Colonic mucosa (tissue), 4 donors: ENCODE measurements around the gene PRKAG2. TPM values are rescaled to one million over a fixed set of nuclear protein-coding genes. Genes with fewer than 3 reads are reported as not detected.

Source experiments
- DNase-seq: peaks from one replicate; pipeline ENCODE4 v3.0.0-alpha.2; 2020
- H3K27ac ChIP-seq: fragments of 200-600 bp; one replicate; pipeline ENCODE4 v1.8.0; 2021
- H3K27me3 ChIP-seq: fragments of 200-600 bp; one replicate; pipeline ENCODE4 v1.8.0; 2021
- H3K36me3 ChIP-seq: fragments of 200-600 bp; one replicate; pipeline ENCODE4 v1.8.0; 2021
- H3K4me1 ChIP-seq: fragments of 200-600 bp; one replicate; pipeline ENCODE4 v1.8.0; 2021; ENCODE audit warnings: mild to moderate bottlenecking
- H3K4me3 ChIP-seq: fragments of 200-600 bp; one replicate; pipeline ENCODE4 v1.8.0; 2021
- H3K9ac ChIP-seq, 2 donors: one replicate each; pipeline ENCODE4 v1.7.0; 2013; ENCODE audit warnings: control low read depth in 2 of 2, low read depth in 2 of 2, low read length in 2 of 2
- H3K9me3 ChIP-seq: fragments of 200-600 bp; one replicate; pipeline ENCODE4 v1.8.0; 2021
- intact Hi-C: fragments of 100-400 bp; cut with DNase I; formaldehyde crosslinking; loops from one replicate; pipeline ENCODE4 v1.14.1; 2022
- total RNA-seq, 2 donors: library from RNA; stranded (reverse); fragmentation: NEBNext Ultra II Directional in 1 of 2; extraction: Animal tissue kit (Norgen Biotek cat#: 25700) in 1 of 2; gene quantifications; one replicate each; pipeline ENCODE4 v1.2.1, GENCODE V29; 2021
- TF ChIP-seq, protein P1 (sequence below): fragments of 200-600 bp; IDR thresholded peaks from one replicate; pipeline ENCODE4 v1.8.0; 2022; ENCODE audit warnings: antibody characterized with exemption, mild to moderate bottlenecking
- donor health status: healthy.
- donor health status: DM: no; HTN: no; CAD: no.
- donor health status: DM: no; HTN: no; CAD: no.

The PRKAG2 gene
- total RNA-seq, 2 donors from 2014 or later, result 36.3 to 42.0 TPM

DNA sequence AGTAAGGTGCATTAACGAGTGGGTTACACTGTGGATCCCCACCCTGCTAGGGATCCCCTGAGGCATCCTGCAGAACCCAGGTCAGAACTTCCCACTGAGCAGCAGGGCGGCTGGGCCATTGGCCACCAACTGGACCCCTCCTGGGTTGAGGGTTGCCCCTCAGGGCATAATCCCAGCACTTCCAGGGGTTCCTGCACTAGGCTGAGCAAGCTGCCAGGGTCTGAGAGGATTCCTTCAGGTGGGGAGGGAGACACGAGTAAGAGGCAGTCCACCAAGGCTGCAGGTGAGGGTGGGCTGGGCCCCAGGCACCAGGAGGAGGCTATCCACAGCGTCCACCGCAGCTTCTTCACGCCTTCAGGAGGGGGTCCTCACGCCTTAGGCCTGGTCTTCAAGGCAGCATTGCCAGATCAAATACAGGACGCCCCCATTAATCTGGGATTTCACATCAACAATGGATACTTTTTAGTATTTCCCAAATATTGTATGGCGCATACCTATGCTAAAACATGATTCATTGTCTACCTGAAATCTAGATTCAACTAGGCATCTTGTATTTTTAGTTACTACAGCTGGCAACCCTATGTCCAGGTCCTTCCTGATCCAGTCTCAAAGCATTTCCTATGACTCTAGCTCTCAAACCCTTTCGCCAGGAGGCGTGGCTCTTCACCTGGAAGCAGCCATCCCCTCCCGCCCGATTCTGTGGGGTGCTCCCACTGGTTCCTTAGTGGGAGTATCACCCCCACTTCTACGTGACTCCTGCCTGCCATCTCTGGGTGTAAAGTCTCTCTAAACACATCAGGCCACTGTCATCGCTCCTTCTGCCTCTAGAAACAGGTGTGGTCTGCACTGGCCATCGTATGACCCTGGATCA lies 4.1 kb downstream of the PRKAG2 start:
- intact Hi-C loops, result no loop called here
- H3K4me1 ChIP-seq, result peaks cover 7% of the 10 kb centered on the region
- no peak for DNase-seq

DNA sequence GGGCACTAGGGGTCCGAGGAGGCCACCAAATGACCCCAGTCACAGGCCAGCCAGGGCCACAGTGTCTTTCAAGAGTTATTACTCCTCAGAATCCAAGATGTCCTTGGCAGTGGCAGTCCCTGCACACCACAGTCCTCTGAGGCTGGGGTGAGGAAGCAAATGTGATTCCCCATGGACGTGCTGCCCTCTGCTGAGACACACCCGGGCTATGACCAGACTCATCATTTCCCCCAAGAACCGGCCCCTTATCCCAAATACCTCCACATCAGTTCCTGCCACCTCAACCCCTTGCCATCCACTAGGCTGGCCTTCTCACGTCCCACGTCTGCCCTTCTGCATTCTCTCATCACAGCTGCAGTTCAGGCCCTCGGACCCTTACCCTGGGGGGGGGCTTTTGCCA lies 5.0 kb downstream of the PRKAG2 start:
- intact Hi-C loops, result no loop called here
- DNase-seq, result no peak
- Histone ChIP-seq H3K27me3 (no peaks in the 10 kb centered on the region), H3K4me3 (no peak overlapping the region), H3K9me3 (no peaks in the 10 kb centered on the region), H3K9ac (no peak overlapping the region), H3K36me3 (no peaks in the 10 kb centered on the region), H3K27ac (no peak overlapping the region), H3K4me1 (peaks cover 7% of the 10 kb centered on the region)
- TF ChIP-seq, protein P1, sequence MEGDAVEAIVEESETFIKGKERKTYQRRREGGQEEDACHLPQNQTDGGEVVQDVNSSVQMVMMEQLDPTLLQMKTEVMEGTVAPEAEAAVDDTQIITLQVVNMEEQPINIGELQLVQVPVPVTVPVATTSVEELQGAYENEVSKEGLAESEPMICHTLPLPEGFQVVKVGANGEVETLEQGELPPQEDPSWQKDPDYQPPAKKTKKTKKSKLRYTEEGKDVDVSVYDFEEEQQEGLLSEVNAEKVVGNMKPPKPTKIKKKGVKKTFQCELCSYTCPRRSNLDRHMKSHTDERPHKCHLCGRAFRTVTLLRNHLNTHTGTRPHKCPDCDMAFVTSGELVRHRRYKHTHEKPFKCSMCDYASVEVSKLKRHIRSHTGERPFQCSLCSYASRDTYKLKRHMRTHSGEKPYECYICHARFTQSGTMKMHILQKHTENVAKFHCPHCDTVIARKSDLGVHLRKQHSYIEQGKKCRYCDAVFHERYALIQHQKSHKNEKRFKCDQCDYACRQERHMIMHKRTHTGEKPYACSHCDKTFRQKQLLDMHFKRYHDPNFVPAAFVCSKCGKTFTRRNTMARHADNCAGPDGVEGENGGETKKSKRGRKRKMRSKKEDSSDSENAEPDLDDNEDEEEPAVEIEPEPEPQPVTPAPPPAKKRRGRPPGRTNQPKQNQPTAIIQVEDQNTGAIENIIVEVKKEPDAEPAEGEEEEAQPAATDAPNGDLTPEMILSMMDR, result no peak

More for the DNA sequence above, 4.1 kb downstream of the PRKAG2 start:
- H3K27me3 ChIP-seq, result no peaks in the 10 kb centered on the region
- no peaks in the 10 kb centered on the region for H3K36me3 ChIP-seq
- no peak overlapping the region for H3K9ac ChIP-seq
- no peak overlapping the region for H3K4me3 ChIP-seq
- TF ChIP-seq, protein P1, result no peak
- H3K27ac ChIP-seq, result no peak overlapping the region
- no peaks in the 10 kb centered on the region for H3K9me3 ChIP-seq

DNA sequence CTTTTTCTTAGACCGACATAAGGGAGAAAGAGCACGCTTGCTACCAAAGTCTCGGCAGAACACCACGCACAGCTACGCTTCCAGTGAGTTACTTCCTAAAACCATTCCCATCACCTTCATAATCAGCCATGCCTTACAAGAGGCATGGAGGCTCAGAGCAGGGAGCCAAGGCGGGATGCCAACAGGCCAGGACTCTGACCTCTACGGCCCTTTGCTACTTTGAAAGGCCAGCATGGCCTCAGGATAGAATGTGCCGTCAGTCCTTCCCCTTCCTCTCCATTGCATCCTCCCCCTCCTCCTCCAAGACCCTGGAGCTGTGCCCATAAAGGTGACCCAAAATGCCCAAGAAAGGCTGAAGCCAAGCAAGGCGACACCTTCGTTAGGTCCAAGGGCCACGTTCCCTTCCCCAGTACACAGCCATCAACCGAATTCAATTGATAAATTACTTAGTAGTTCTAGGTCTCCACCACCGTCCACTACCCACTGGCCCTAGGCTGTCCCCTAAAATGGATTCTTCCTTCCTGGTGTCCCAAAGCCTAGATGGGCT lies 5.7 kb downstream of the PRKAG2 start:
- no peak overlapping the region for H3K4me3 ChIP-seq
- no peaks in the 10 kb centered on the region for H3K36me3 ChIP-seq
- H3K4me1 ChIP-seq, result peaks cover 7% of the 10 kb centered on the region
- no peak overlapping the region for H3K9ac ChIP-seq
- DNase-seq, result no peak
- intact Hi-C loops, result no loop called here
- H3K27ac ChIP-seq, result no peak overlapping the region
- H3K9me3 ChIP-seq, result no peaks in the 10 kb centered on the region
- no peaks in the 10 kb centered on the region for H3K27me3 ChIP-seq
- TF ChIP-seq, protein P1, result no peak

DNA sequence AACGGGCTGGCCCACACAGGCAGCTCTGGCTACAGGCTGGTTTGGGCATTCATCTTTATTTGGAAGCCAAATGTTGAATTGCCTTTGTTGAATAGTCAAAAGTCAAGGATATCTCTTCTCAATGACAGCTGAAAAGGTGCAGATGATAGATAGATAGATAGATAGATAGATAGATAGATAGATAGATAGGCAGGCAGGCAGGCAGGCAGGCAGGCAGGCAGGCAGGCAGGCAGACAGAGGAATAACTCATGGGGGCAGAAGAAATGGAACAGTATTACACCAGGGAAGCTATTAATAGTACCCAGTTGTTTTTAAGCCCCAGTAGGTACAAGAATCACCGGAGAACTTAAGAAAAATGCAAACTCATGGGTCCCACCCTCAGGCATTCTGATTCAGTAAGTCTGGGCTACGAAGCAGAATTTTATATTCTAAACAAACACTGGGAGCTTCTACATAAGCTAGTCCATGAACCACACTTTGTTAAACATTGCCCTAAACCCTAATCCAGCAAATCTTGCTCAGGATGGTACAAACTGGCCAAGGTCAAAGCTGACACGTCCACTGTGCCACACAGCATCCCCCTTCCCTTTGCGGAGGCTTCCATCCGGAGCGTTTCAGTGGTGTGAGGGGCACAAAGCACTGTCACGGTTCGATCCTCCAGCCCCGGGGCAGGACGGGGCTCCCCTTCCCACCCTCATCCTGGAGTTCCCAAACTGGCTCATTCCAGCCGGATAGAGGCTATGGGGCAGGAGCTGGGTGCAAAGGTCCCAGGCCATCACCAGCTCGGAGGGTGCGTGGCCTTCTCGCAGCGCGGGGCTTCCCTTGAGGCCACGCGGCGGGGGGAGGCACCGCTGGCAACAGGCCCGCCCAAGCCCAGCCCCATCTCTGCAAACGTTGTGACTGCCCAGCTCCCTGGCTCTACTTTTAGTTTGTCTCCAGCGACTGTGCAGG lies 6.7 kb downstream of the PRKAG2 start:
- H3K27me3 ChIP-seq, result no peaks in the 10 kb centered on the region
- no peak overlapping the region for H3K9ac ChIP-seq
- intact Hi-C loops, result no loop called here
- no peak overlapping the region for H3K4me3 ChIP-seq
- TF ChIP-seq, protein P1, result no peak
- no peak overlapping the region for H3K27ac ChIP-seq
- H3K4me1 ChIP-seq, result peaks cover 7% of the 10 kb centered on the region
- H3K36me3 ChIP-seq, result no peaks in the 10 kb centered on the region
- no peak for DNase-seq
- H3K9me3 ChIP-seq, result no peaks in the 10 kb centered on the region

DNA sequence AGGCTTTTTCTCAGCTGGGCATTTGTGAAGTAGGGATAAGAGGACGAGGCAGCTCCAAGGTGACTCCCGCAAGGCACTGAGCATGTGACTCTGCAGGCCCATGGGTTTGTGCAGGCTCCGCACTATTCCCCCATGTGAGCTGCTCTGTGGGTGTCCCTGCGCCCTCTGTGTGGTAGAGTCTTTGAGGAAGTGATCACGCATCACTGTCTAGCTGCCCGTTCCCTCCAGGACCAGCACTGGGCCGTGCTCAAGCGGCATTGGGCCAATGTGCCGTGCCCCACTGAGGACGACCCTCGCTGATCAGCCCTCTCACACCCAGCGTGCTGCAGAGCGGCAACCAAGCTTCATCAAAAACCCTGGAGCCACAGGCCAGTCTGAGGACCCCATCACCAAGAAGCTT lies 7.5 kb downstream of the PRKAG2 start:
- H3K9ac ChIP-seq, result no peak overlapping the region
- no peaks in the 10 kb centered on the region for H3K9me3 ChIP-seq
- no peaks in the 10 kb centered on the region for H3K27me3 ChIP-seq
- no peak for DNase-seq
- no peak overlapping the region for H3K27ac ChIP-seq
- intact Hi-C loops, result no loop called here
- H3K4me3 ChIP-seq, result no peak overlapping the region
- H3K4me1 ChIP-seq, result no peaks in the 10 kb centered on the region
- TF ChIP-seq, protein P1, result no peak
- no peaks in the 10 kb centered on the region for H3K36me3 ChIP-seq
